GM19351 (cell line): ENCODE results near the gene CPEB3.
"Not testable (repeated sequence)": the region's sequence is repeated elsewhere in the genome, so short reads cannot be mapped to it uniquely, and the experiment has no call there.

Source experiments
- ATAC-seq: cut with Tn5 transposase; IDR thresholded peaks from one replicate; pipeline ENCODE4 v1.9.1; 2021; ENCODE audit warnings: mild to moderate bottlenecking, moderate library complexity; ENCODE audit not compliant: unreplicated experiment

CPEB3 gene

GRCh38 chr10:92290837-92291615 lies at the start of gene CPEB3, which contains the start of gene MARCHF5:
CPEB3 (minus strand) TSS chr10:92291078; CDS start chr10:92240350, 50,728 bp downstream.
MARCHF5 (plus strand) TSS chr10:92291167; CDS start chr10:92291495, 328 bp downstream.
- ATAC-seq = peak; percentile 98

GRCh38 chr10:92329927-92330326 lies 39.0 kb upstream of the CPEB3 start:
- ATAC-seq = not testable (repeated sequence)

- no peak for ATAC-seq
These were observed 38.1 kb upstream of the CPEB3 start for GRCh38 chr10:92328993-92329392.

GRCh38 chr10:92327445-92328433 lies 36.9 kb upstream of the CPEB3 start:
- ATAC-seq = no peak

- no peak for ATAC-seq
These were observed 32.2 kb upstream of the CPEB3 start for GRCh38 chr10:92323079-92323478.

GRCh38 chr10:92316610-92317009 lies 25.7 kb upstream of the CPEB3 start:
- no peak for ATAC-seq

- no peak for ATAC-seq
These were observed 22.9 kb upstream of the CPEB3 start for GRCh38 chr10:92313750-92314149.

- ATAC-seq = no peak
These were observed 18.4 kb upstream of the CPEB3 start for GRCh38 chr10:92309272-92309671.

GRCh38 chr10:92305133-92306072 lies 14.5 kb upstream of the CPEB3 start:
- no peak for ATAC-seq

- no peak for ATAC-seq
These were observed 13.2 kb upstream of the CPEB3 start for GRCh38 chr10:92304061-92304460.

- no peak for ATAC-seq
These were observed 12.2 kb upstream of the CPEB3 start for GRCh38 chr10:92303096-92303495.

- ATAC-seq = no peak
These were observed 7.6 kb upstream of the CPEB3 start for GRCh38 chr10:92298487-92298886.

GRCh38 chr10:92291921-92292845 lies 1.3 kb upstream of the CPEB3 start:
- no peak for ATAC-seq

- no peak for ATAC-seq
These were observed 663 bp upstream of the CPEB3 start for GRCh38 chr10:92291616-92291865.

- peak; percentile 17 for ATAC-seq
These were observed 622 bp downstream of the CPEB3 start for GRCh38 chr10:92290076-92290836.

- ATAC-seq = no peak
These were observed 6.7 kb downstream of the CPEB3 start for GRCh38 chr10:92284112-92284704.

- no peak for ATAC-seq
These were observed 11.7 kb downstream of the CPEB3 start for GRCh38 chr10:92278996-92279696.

GRCh38 chr10:92274071-92274470 lies 16.8 kb downstream of the CPEB3 start:
- ATAC-seq = no peak
